Stimulated activated CD4-positive, alpha-beta T cell treated with anti-CD3 and anti-CD28 coated beads, Interleukin-1b, Interleukin-23, amount 100 ng/mL, for 24 hours (primary cell): Measurements from ENCODE around the gene SAMD9L.
A peak's percentile ranks its signal among the peaks of the same experiment; 100 is the strongest.

ENCODE experiments used
- DNase-seq, 4 experiments: peaks; one replicate each; pipeline ENCODE4 v3.0.0-alpha.2; 2020; ENCODE audit warnings: low read depth in 4 of 4, low spot score in 1 of 4

The SAMD9L gene

GRCh38 chr7:93148144-93148543 is at the start of gene SAMD9L:
TSS of gene SAMD9L (minus strand) at chr7:93148385. CDS start at chr7:93135971, 12,414 bp downstream.
- no peak for DNase-seq

- DNase-seq, result no peak
Observed at GRCh38 chr7:93196336-93196735, 48.2 kb upstream of the SAMD9L start.

- no peak for DNase-seq
Observed at GRCh38 chr7:93194386-93194785, 46.2 kb upstream of the SAMD9L start.

- DNase-seq, result no peak
Observed at GRCh38 chr7:93188870-93189634, 40.9 kb upstream of the SAMD9L start.

- DNase-seq, result no peak
Observed at GRCh38 chr7:93185303-93186027, 37.3 kb upstream of the SAMD9L start.

DNA sequence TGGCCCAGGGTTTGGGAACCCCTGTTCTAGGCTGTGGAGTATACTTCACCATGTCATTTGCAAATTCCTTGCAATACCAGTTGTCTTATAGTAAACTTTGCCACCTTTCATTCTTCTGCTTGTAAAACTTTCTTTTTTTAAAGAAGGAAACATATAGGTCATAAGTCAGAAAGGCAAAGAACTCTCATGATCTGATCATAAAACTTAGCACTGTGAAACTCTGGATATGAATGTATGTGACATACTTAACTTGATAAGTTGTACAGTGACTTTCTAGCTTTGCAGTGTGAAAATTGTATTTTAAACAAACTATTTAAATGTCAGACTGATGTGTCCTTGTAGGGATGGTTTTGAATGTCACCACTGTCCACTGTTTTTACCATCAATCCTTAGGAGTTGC is 31.0 kb upstream of the SAMD9L start:
- no peak for DNase-seq

DNA sequence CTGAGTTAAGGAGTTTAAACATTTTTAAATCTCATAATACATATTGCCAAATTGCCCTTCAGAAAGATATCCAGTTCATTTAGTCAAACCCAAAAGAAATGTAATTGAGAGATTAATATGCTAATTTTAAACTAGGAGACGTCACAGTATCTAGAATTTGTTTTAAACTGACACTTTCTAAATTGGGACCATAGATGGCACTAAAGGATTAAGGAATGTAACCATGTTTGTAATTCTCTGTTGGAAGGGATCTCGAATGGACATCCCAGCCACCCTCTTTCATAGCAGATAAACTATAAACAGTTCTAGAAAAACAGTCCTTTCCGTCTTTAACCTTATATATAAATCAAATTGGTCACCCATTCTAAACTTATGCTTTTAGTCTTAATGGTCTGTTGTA is 30.0 kb upstream of the SAMD9L start:
- no peak for DNase-seq

GRCh38 chr7:93176992-93177580 is 28.9 kb upstream of the SAMD9L start:
- DNase-seq, result no peak

- DNase-seq, result no peak
Observed at GRCh38 chr7:93175219-93175618, 27.0 kb upstream of the SAMD9L start.

DNA sequence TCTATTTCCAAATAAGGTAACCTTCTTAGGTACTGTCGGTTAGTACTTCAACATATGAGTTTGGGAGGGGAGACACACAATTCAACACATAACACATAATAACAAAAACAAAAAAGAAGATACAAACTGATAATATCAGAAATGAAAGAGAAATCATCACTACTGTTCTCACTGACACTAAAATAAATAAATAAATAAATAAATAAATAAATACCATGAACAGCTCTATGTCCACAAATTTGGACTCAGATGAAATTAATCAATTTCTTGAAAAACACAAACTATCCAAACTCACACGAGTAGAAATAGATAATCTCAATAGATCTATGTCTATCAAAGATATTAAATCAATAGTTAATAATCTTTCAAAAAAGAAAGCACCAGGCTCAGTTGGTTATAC is 24.5 kb upstream of the SAMD9L start:
- no peak for DNase-seq

- DNase-seq, result no peak
Observed at GRCh38 chr7:93171606-93172226, 23.5 kb upstream of the SAMD9L start.

- no peak for DNase-seq
Observed at GRCh38 chr7:93165447-93165846, 17.3 kb upstream of the SAMD9L start.

GRCh38 chr7:93164766-93165165 is 16.6 kb upstream of the SAMD9L start:
- no peak for DNase-seq

DNA sequence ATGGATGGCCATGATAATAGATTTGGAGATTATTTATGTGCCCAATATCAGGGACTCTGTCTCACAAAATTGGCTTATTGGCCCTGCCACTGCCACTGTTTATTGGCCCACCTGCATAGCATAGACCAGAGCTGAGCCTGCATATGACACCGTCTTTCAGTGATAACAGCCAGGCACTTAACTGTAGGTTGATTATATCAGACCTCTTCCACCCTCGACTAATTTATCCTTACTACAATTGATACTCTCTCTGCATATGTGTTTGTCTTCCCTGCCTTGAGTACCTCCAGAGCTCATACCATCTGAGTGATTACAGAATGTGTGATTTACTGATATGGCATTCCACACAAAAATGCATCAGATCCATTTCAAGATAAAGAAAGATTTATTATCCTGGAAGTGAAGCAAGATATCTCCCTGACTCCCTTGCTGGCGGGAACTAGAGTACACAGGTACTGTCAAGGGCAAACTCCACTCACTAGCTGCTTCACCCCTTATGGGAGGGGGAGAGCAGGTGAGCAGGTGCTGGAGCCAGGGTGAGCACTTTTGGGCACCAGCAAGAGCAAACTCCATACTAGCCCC is 13.1 kb upstream of the SAMD9L start:
- DNase-seq, result no peak

DNA sequence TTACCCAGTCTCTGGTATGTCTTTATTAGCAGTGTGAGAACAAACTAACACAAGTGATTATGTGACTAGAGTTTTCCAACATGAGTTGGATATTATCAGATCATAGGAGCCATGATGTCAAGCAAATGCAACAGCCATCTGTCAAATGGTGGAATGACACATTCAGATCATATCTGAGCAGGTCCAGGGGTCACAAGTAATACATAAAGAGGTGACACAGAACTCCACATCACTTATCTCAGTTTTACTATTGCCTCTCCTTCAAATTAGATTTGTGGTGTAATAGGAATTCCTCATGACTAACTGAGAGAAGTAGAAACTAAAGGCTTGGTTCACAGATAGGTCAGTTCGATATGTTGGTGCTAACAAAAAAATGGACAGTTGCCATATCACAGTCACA is 12.2 kb upstream of the SAMD9L start:
- no peak for DNase-seq

DNA sequence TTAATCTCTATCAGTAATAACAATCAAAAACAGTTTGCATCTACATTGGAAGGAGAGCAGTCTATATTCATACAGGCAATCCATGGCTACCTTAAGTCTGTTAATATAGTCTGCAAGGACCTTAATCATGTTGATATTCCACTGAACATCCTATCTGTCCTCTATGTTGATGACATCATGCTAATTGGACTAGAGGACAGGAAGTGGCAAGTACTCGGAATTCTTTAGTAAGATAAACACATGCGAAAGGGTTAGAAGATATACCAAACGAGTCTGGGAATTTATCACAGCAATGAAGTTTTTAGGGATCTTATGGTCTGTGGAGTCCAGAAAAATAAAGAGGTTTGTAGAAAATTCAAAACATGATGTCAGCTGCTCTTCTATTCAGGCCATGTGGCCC is 11.3 kb upstream of the SAMD9L start:
- no peak for DNase-seq

DNA sequence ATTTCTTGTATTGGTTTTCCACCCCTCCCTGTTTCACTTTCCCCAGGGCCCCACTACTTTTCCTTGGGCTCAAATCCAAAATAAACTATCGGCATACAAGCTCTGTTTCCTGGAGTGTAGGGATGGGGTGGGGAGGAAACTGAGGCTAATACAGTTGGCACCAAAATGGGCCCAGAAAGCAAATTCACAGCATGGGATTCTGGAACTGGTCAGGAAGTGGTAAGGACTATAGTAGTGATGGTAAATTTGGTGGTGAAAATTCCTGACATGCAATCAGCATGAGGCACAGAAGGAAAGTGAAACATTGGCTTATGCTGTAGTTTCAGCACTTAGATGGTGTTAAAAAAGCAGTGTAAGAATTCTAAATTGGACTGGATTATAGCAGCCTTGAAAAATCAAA is 8.7 kb upstream of the SAMD9L start:
- no peak for DNase-seq

- no peak for DNase-seq
Observed at GRCh38 chr7:93150200-93150835, 2.1 kb upstream of the SAMD9L start.

GRCh38 chr7:93148727-93149126 is 542 bp upstream of the SAMD9L start:
- DNase-seq, result no peak

DNA sequence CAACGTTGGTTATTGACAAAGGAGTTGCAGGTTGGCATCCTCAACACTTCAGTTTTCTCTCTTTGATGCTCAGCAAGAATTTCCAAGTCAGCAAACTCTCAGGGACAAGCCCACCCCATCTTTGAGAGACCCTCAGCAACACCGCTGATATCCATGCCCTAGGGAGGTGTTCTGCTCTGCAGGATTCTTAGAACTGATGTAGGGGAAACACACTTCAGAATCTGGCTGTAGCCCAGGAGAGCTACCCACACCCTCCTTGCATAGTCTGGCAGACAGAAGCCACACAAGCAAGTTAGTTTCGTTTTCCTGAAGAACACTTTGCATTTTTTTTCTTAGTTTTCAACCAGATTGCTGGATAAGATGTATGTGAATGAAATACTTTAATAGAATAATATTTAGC is 822 bp downstream of the SAMD9L start:
- peak in 3 of 4 experiments; percentile 2 to 12 (median 10) for DNase-seq
